Stimulated activated CD8-positive, alpha-beta memory T cell treated with anti-CD3 and anti-CD28 coated beads, Interleukin-4, amount 100 ng/mL, for 4 hours (primary cell): ENCODE measurements around the gene ID4.
"Not testable (repeated sequence)": the region's sequence is repeated elsewhere in the genome, so short reads cannot be mapped to it uniquely, and the experiment has no call there.

ENCODE experiments used
- DNase-seq, 2 donors: peaks; one replicate each; pipeline ENCODE4 v3.0.0-alpha.2; 2020; ENCODE audit warnings: low read depth in 2 of 2, low spot score in 1 of 2

ID4 gene

GRCh38 chr6:19831358-19831757 is 5.8 kb upstream of the ID4 start:
- no peak for DNase-seq

- no peak for DNase-seq
Measured at GRCh38 chr6:19833947-19834346, 3.2 kb upstream of the ID4 start.

- no peak for DNase-seq
Measured at GRCh38 chr6:19834858-19835257, 2.3 kb upstream of the ID4 start.

GRCh38 chr6:19835605-19836004 is 1.6 kb upstream of the ID4 start:
- no peak for DNase-seq

- no peak for DNase-seq
Measured at GRCh38 chr6:19837511-19838441, 606 bp downstream of the ID4 start.

- no peak for DNase-seq
Measured at GRCh38 chr6:19838442-19839236, 1.5 kb downstream of the ID4 start.

- no peak for DNase-seq
Measured at GRCh38 chr6:19839237-19839546, 2.0 kb downstream of the ID4 start.

- DNase-seq: no peak
Measured at GRCh38 chr6:19839788-19840187, 2.6 kb downstream of the ID4 start.

GRCh38 chr6:19841181-19841580 is 4.0 kb downstream of the ID4 start:
- DNase-seq: no peak

- no peak for DNase-seq
Measured at GRCh38 chr6:19842030-19842615, 5.0 kb downstream of the ID4 start.

- no peak for DNase-seq
Measured at GRCh38 chr6:19844689-19845088, 7.5 kb downstream of the ID4 start.

GRCh38 chr6:19845266-19846041 is 8.3 kb downstream of the ID4 start:
- DNase-seq: no peak

GRCh38 chr6:19848465-19849029 is 11.4 kb downstream of the ID4 start:
- no peak for DNase-seq

GRCh38 chr6:19849196-19849595 is 12.0 kb downstream of the ID4 start:
- no peak for DNase-seq

GRCh38 chr6:19849755-19850154 is 12.6 kb downstream of the ID4 start:
- no peak for DNase-seq

GRCh38 chr6:19851241-19852089 is 14.3 kb downstream of the ID4 start:
- DNase-seq: no peak

- no peak for DNase-seq
Measured at GRCh38 chr6:19852090-19852457, 14.9 kb downstream of the ID4 start.

- no peak for DNase-seq
Measured at GRCh38 chr6:19852927-19853326, 15.8 kb downstream of the ID4 start.

- DNase-seq: not testable (repeated sequence)
Measured at GRCh38 chr6:19854421-19855015, 17.3 kb downstream of the ID4 start.

GRCh38 chr6:19855536-19855935 is 18.4 kb downstream of the ID4 start:
- DNase-seq: no peak
